ENCODE measurements around the gene PADI3. TPM values are rescaled to one million over a fixed set of nuclear protein-coding genes. Genes with fewer than 3 reads are reported as not detected.

PADI3 gene
- total RNA-seq, 1 experiment from 2014 or later, result 2.5 TPM

DNA sequence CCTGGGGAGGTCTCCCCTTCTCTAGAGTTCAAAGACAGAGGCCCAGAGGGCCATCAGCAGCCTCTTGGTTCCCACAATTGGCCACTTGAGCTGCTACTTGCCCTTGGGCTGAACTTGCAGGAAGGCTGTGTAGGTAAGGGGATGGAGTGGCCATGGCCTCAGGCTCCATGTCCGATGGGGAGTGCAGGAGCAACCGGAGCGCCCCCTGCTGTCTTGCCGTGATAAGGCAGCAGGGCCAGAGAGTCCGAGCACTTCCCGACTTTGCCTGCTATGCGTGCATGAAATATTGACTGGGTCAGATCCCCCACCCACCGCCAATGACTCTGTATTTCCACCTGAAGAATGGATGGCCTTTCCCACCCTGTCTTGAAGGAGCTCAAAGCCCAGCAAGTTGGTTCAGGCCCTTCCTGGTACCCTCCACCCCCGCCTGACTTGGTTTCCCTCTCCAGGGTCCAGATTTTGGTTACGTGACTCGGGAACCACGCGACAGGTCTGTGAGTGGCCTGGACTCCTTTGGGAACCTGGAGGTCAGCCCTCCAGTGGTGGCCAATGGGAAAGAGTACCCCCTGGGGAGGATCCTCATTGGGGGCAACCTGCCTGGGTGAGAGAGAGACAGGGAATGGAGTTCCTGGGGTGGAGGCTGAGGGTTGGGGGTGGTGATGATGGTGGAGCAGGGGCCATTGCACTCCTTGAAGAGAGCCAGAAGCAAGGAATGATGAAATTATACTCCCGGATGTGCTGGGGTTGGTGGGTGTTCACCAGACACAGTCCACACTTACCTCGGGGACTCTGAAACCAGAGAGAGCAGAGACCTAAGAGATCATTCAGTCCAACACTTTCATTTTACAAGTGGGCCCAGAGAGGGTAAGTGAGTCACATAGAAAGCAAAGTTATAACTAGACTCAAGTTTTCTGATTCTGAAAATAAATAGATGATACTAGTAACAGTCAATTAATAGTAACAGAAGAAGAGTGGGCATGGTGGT, 25.6 kb downstream of the PADI3 start:
- no peaks in the 10 kb centered on the region for H3K27me3 ChIP-seq (ENCODE audit: insufficient read depth, low read length)
- TF ChIP-seq, protein P1, sequence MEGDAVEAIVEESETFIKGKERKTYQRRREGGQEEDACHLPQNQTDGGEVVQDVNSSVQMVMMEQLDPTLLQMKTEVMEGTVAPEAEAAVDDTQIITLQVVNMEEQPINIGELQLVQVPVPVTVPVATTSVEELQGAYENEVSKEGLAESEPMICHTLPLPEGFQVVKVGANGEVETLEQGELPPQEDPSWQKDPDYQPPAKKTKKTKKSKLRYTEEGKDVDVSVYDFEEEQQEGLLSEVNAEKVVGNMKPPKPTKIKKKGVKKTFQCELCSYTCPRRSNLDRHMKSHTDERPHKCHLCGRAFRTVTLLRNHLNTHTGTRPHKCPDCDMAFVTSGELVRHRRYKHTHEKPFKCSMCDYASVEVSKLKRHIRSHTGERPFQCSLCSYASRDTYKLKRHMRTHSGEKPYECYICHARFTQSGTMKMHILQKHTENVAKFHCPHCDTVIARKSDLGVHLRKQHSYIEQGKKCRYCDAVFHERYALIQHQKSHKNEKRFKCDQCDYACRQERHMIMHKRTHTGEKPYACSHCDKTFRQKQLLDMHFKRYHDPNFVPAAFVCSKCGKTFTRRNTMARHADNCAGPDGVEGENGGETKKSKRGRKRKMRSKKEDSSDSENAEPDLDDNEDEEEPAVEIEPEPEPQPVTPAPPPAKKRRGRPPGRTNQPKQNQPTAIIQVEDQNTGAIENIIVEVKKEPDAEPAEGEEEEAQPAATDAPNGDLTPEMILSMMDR (conservative IDR thresholded peaks at IDR 0.05), result peak; percentile 88
- DNase-seq, result peak; percentile 78

More for the DNA sequence above, 25.6 kb downstream of the PADI3 start:
- H3K56ac ChIP-seq (ENCODE audit: insufficient read length, low read depth, low read length), result no peak overlapping the region
- H3K23me2 ChIP-seq (ENCODE audit: insufficient read length, low read depth, low read length, poor library complexity, severe bottlenecking), result no peaks in the 10 kb centered on the region
- Mint-ChIP-seq H3K4me1 (no peaks in the 10 kb centered on the region), H3K27me3 (ENCODE audit: low read depth) (no peaks in the 10 kb centered on the region; the same call in 1 of the 2 replicates), H3K36me3 (ENCODE audit: insufficient read depth in 1 of 3, low read depth in 3 of 3) (no peaks in the 10 kb centered on the region), H3K27ac (no peak overlapping the region), H3K4me3 (no peak overlapping the region), H3K9me3 (no peaks in the 10 kb centered on the region)
- H3K79me1 ChIP-seq (ENCODE audit: insufficient read depth, low read depth, low read length, poor library complexity, severe bottlenecking), result no peaks in the 10 kb centered on the region
- H3K4me2 ChIP-seq (ENCODE audit: insufficient read depth, insufficient read length, low read length), result no peak overlapping the region
- H3K9me3 ChIP-seq (ENCODE audit: control insufficient read depth, low read depth, low read length), result no peaks in the 10 kb centered on the region
- no peak overlapping the region for H3K18ac ChIP-seq (ENCODE audit: insufficient read length, low read depth, low read length)
- H2AFZ ChIP-seq (ENCODE audit: low read length), result no peak overlapping the region
- H3T11ph ChIP-seq (ENCODE audit: low read length), result no peak overlapping the region
- no peak overlapping the region for H2AK5ac ChIP-seq (ENCODE audit: insufficient read length, low read length)
- no peak overlapping the region for H3K14ac ChIP-seq (ENCODE audit: insufficient read depth, low read length)
- H4K8ac ChIP-seq (replicated peaks; ENCODE audit: insufficient read length, low read depth, low read length), result no peak overlapping the region
- no peaks in the 10 kb centered on the region for H4K20me1 ChIP-seq (ENCODE audit: control insufficient read depth, insufficient read depth, insufficient read length)
- H3K9ac ChIP-seq (ENCODE audit: extremely low read depth, insufficient read length, low read length), result no peak overlapping the region
- H4K5ac ChIP-seq (ENCODE audit: insufficient read length, low read depth, low read length), result no peak overlapping the region
- H3K4ac ChIP-seq (ENCODE audit: low read depth, low read length), result no peak overlapping the region
- WGBS (ENCODE audit: extremely low coverage, insufficient read length, low lambda C conversion rate), result no CpG with 5 or more reads among the region's 15 CpGs
- no peak overlapping the region for H2BK15ac ChIP-seq (ENCODE audit: low read depth, low read length)
- no peak overlapping the region for H3K23ac ChIP-seq (ENCODE audit: insufficient read length, low read depth, low read length)
- no peak overlapping the region for H2BK5ac ChIP-seq (ENCODE audit: insufficient read length, low read length)
- H2BK20ac ChIP-seq (ENCODE audit: low read depth, low read length, poor library complexity, severe bottlenecking), result no peak overlapping the region
- H2BK120ac ChIP-seq (ENCODE audit: low read depth, low read length, poor library complexity, severe bottlenecking), result no peak overlapping the region
- H4K91ac ChIP-seq (ENCODE audit: insufficient read length, low read depth, low read length), result no peak overlapping the region
- no peak overlapping the region for H3K27ac ChIP-seq (ENCODE audit: insufficient read length, low read depth, low read length)
- no peaks in the 10 kb centered on the region for H3K79me2 ChIP-seq (ENCODE audit: insufficient read depth, low read length)
- no peak overlapping the region for H2BK12ac ChIP-seq (ENCODE audit: insufficient read length, low read depth, low read length)
- H3K4me1 ChIP-seq (ENCODE audit: insufficient read depth, low read length), result no peaks in the 10 kb centered on the region

All from H9 (cell line).